Stimulated activated CD4-positive, alpha-beta T cell treated with anti-CD3 and anti-CD28 coated beads, Interleukin-4, amount 100 ng/mL, for 48 hours (primary cell): ENCODE results near the gene KNSTRN.

Experiments used
- DNase-seq, 2 donors: peaks; one replicate each; pipeline ENCODE4 v3.0.0-alpha.2; 2020; ENCODE audit warnings: low read depth in 2 of 2

The KNSTRN gene

GRCh38 chr15:40429068-40429710 lies 46.7 kb downstream of the KNSTRN start:
- DNase-seq: no peak

GRCh38 chr15:40430271-40430805 lies 47.8 kb downstream of the KNSTRN start:
- DNase-seq: no peak

GRCh38 chr15:40435023-40435709 lies 52.6 kb downstream of the KNSTRN start:
- no peak for DNase-seq

GRCh38 chr15:40435710-40436089 lies 53.2 kb downstream of the KNSTRN start:
- DNase-seq: no peak

GRCh38 chr15:40436116-40436891 lies 53.8 kb downstream of the KNSTRN start:
- no peak for DNase-seq

GRCh38 chr15:40436892-40437751 lies 54.6 kb downstream of the KNSTRN start:
- no peak for DNase-seq

- DNase-seq: no peak
Measured at GRCh38 chr15:40437752-40438687, 55.5 kb downstream of the KNSTRN start.

GRCh38 chr15:40438712-40439111 lies 56.2 kb downstream of the KNSTRN start:
- no peak for DNase-seq

- no peak for DNase-seq
Measured at GRCh38 chr15:40439461-40439959, 57.0 kb downstream of the KNSTRN start.

GRCh38 chr15:40439960-40440742 lies 57.6 kb downstream of the KNSTRN start:
- DNase-seq: peak in 1 of 2 donors; percentile 24

GRCh38 chr15:40440743-40441564 lies 58.4 kb downstream of the KNSTRN start, which contains the start of gene BAHD1:
BAHD1 (plus strand) TSS chr15:40440953; CDS start chr15:40458465, 17,512 bp downstream.
- DNase-seq: peak; percentile 93 to 95

GRCh38 chr15:40441565-40442531 lies 59.3 kb downstream of the KNSTRN start:
- no peak for DNase-seq

- no peak for DNase-seq
Measured at GRCh38 chr15:40443255-40443654, 60.7 kb downstream of the KNSTRN start.

GRCh38 chr15:40443846-40444245 lies 61.3 kb downstream of the KNSTRN start:
- no peak for DNase-seq
